ENCODE measurements around the gene FBXL4.
A peak's percentile ranks its signal among the peaks of the same experiment; 100 is the strongest.

Gene FBXL4

GRCh38 chr6:98947411-98948292 is at the start of gene FBXL4:
Gene FBXL4, minus strand, starts transcription at chr6:98947946. Its CDS starts 20,958 bp downstream, at chr6:98926988.
- peak; percentile 84 for DNase-seq (ENCODE audit: low spot score)

DNA sequence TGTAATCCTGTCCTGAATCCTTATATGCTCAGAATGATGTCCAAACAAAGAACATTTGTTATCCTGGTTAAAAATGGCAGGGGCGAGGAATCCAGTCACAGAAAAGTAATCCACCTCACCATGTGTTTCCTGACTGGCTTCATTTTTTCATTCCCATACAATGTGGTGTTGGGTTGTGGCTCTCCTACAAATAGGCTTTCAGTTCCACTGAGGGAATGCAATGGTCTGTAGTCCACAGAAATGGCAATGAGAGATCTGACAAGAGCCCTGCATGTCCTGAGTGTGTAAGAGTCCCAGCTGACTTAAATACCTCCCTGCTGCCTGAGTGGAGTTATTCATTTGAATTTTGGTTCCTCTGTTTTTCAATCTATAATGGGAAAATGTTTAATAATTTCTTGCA is 47.4 kb upstream of the FBXL4 start:
- no peak for DNase-seq (ENCODE audit: low spot score)

DNA sequence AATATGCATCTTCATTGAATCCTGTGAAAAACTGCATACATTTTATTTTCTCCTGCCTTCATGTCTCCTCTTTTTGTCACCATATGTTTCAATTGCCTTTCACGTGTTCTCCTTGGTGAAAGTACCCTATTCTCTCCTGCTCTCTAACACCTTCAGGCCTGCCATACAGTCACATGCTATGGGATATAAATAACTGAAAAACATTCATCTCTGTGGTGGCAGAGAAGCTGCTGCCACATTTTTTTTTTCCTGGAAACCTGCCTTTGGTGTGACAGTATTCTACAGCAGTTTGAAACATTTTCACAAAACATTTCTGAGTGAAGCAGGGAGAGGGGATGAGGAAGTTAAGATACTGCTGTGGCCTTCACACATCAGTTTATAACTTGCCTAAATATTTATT is 44.8 kb upstream of the FBXL4 start:
- no peak for DNase-seq (ENCODE audit: low spot score)

- no peak for DNase-seq (ENCODE audit: low spot score)
Observed at GRCh38 chr6:98986071-98986615, 38.4 kb upstream of the FBXL4 start.

- no peak for DNase-seq (ENCODE audit: low spot score)
Observed at GRCh38 chr6:98985391-98985790, 37.6 kb upstream of the FBXL4 start.

DNA sequence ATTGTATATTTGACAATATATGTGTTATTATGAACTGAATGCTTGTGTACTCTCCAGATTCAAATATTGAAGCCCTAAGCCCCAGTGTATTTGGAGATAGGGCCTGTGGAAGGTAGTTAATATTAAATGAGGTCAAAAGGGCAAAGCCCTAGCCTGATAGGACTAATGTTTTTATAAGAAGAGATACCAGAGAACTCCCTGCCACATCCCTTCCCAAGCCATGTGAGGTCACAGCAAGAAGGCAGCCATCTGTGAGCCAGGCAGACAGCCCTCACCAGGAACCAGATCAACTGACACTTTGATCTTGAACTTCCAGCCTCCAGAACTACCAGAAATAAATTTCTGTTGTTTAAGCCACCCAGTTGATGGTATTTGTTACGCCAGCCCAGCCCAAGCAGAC is 36.4 kb upstream of the FBXL4 start:
- no peak for DNase-seq (ENCODE audit: low spot score)

GRCh38 chr6:98981473-98981872 is 33.7 kb upstream of the FBXL4 start:
- no peak for DNase-seq (ENCODE audit: low spot score)

GRCh38 chr6:98980819-98981218 is 33.1 kb upstream of the FBXL4 start:
- peak; percentile 33 for DNase-seq (ENCODE audit: low spot score)

GRCh38 chr6:98977671-98978292 is 30.0 kb upstream of the FBXL4 start:
- no peak for DNase-seq (ENCODE audit: low spot score)

- DNase-seq (ENCODE audit: low spot score) = peak; percentile 37
Observed at GRCh38 chr6:98976674-98977385, 29.1 kb upstream of the FBXL4 start.

GRCh38 chr6:98975421-98975820 is 27.7 kb upstream of the FBXL4 start:
- DNase-seq (ENCODE audit: low spot score) = peak; percentile 72

GRCh38 chr6:98974309-98974708 is 26.6 kb upstream of the FBXL4 start:
- DNase-seq (ENCODE audit: low spot score) = no peak

- no peak for DNase-seq (ENCODE audit: low spot score)
Observed at GRCh38 chr6:98973571-98973970, 25.8 kb upstream of the FBXL4 start.

- DNase-seq (ENCODE audit: low spot score) = no peak
Observed at GRCh38 chr6:98971303-98971702, 23.6 kb upstream of the FBXL4 start.

GRCh38 chr6:98970469-98970868 is 22.7 kb upstream of the FBXL4 start:
- no peak for DNase-seq (ENCODE audit: low spot score)

GRCh38 chr6:98967616-98968015 is 19.9 kb upstream of the FBXL4 start:
- no peak for DNase-seq (ENCODE audit: low spot score)

- DNase-seq (ENCODE audit: low spot score) = no peak
Observed at GRCh38 chr6:98959631-98960030, 11.9 kb upstream of the FBXL4 start.

- no peak for DNase-seq (ENCODE audit: low spot score)
Observed at GRCh38 chr6:98958776-98959175, 11.0 kb upstream of the FBXL4 start.

DNA sequence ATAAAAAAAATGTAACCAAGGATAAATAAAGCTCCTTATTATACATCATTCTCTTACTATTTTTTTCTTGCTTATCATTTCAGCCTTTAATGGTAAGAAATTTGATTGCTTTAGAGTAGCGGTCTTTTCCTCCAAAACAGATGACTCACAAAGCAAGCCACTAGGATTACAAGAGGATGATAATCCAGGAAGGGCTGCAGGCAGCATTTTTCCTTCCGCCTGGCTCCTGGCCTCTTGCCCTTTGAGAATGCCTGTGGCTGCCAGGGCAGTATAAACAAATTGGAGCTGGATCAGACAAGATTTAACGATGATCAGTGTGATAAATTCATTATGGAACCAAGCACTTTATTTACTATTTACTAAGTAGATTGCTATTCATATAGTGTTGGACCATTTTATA is 9.7 kb upstream of the FBXL4 start:
- no peak for DNase-seq (ENCODE audit: low spot score)

DNA sequence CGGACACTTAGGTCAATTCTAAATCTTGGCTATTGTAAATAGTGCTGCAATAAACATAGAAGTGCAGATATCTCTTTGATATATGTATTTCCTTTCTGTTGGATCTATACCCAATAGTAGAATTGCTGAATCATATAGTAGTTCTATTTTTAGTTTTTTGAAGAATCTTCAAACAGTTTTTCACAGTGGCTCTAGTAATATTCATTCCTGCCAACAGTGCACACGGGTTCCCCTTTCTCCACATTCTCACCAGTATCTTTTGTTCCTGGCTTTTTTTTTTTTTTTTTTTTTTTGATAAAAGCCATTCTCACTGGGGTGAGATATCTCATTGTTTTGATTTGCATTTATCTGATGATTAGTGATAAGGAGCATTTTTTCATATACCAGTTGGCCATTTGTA is 1.8 kb upstream of the FBXL4 start:
- no peak for DNase-seq (ENCODE audit: low spot score)

DNA sequence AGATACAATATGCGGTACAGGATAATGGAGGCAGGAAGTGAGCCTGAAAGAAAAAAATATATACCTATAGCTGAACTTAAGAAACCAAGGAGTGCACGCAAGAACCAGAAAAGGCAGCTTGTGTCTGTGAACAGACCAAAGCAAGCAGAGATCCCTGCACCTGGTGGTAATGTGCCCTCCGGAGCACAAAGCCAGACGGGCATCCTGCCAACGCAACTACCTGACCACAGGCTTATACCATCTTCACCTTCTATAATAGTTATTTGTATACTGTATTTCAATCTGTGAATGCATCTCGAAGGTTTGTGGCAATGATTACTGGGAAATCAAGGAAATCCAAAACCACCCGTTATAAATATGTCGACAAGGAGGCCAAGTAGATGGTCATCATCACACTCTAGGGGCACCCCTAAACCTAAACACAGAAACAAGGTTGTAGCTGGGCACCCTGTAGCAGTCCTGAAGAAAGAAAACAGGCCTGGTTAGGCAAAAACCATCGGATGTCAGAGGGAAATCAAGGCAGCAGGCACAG is 801 bp downstream of the FBXL4 start:
- peak; percentile 44 for DNase-seq (ENCODE audit: low spot score)

GRCh38 chr6:98946266-98946878 is 1.4 kb downstream of the FBXL4 start:
- no peak for DNase-seq (ENCODE audit: low spot score)

All from hematopoietic multipotent progenitor cell treated with erythropoietin and hydrocortisone succinate and interleukin-3 and kit ligand, for 17 days (in vitro differentiated cells).